Pancreas (tissue), 10 donors: ENCODE data around the gene S100A9. TPM values are rescaled to one million over a fixed set of nuclear protein-coding genes. Genes with fewer than 3 reads are reported as not detected.

Experiments
- ATAC-seq, 4 donors: fragments of 200-7000 bp; cut with Tn5 transposase; one replicate each; pipeline versions ENCODE4 v1.8.0 to v1.9.1; 2020; ENCODE audit warnings: mild to moderate bottlenecking in 4 of 4, moderate library complexity in 4 of 4
- DNase-seq, 6 donors: peaks; one replicate each; pipeline ENCODE4 v3.0.0-alpha.2; 2020
- FAIRE-seq: peaks from 2 replicates; lab custom pipeline; 2012; peaks lifted over from hg19 to GRCh38; lab: Jason Lieb, UNC
- H3K27ac ChIP-seq, 4 donors: fragments of 200-600 bp; sonication (generic); 1 replicate in 3 of 4; 2 replicates in 1 of 4; pipeline versions ENCODE4 v1.5.0 to v1.8.0; 2020
- H3K27me3 ChIP-seq, 4 donors: fragments of 200-600 bp; one replicate each; pipeline ENCODE4 v1.8.0; 2021
- H3K36me3 ChIP-seq, 3 donors: fragments of 200-600 bp; sonication (generic) in 1 of 3; one replicate each; pipeline versions ENCODE4 v1.5.0 to v1.8.0; 2020 to 2021
- H3K4me1 ChIP-seq, 3 donors: fragments of 200-600 bp; one replicate each; pipeline ENCODE4 v1.8.0; 2021
- H3K4me3 ChIP-seq, 4 donors: fragments of 200-600 bp; sonication (generic) in 2 of 4; one replicate each; pipeline versions ENCODE4 v1.5.0 to v1.8.0; 2020 to 2021
- H3K9me3 ChIP-seq, 4 donors: fragments of 200-600 bp; one replicate each; pipeline ENCODE4 v1.8.0; 2021
- CTCF ChIP-seq, 4 donors: fragments of 200-600 bp; sonication (generic) in 3 of 4; IDR thresholded peaks; one replicate each; pipeline versions ENCODE4 v1.5.0 to v1.8.0; 2021; ENCODE audit warnings: antibody characterized with exemption in 4 of 4
- WGBS, 2 donors: extraction: QIAGEN DNeasy Blood & Tissue Kit; methylation state at CpG; one replicate each; pipeline ENCODE4 v1.1.7; 2013; 5-methylcytosine and 5-hydroxymethylcytosine counted together
- intact Hi-C, 3 donors: fragments of 100-400 bp; cut with DNase I; formaldehyde crosslinking; loops; one replicate each; pipeline versions ENCODE4 v1.11.1 to v1.14.2; 2022
- polyA plus RNA-seq, 2 donors: library from polyadenylated mRNA; stranded (reverse); fragments of 200-250 nt; gene quantifications; one replicate each; pipeline ENCODE4 v1.2.3, GENCODE V29; 2013
- total RNA-seq, 6 donors: library from RNA; stranded (reverse); fragmentation: NEBNext Ultra II Directional in 4 of 6; extraction: Animal tissue kit (Norgen Biotek cat#: 25700) in 4 of 6; gene quantifications; one replicate each; pipeline versions ENCODE4 v1.2.1 to v1.2.4, GENCODE V29; 2021 to 2023
- donor health status: healthy with polysubstance abuse.
- donor health status: DM: no; HTN: no; CAD: no; lungs with moderate emphysema.
- donor health status: DM: no; HTN: no; CAD: no.
- donor health status: control.
- donor health status: control.
- donor health status: Bipolar disorder and iron deficiency.
- donor health status: DM: yes; HTN: yes; CAD: no.
- donor health status: DM: no; HTN: no; CAD: no.
- donor health status: DM: no; HTN: no; CAD: no.
- donor health status: DM: yes; HTN: yes; CAD: no.

The S100A9 gene
- total and polyA plus RNA-seq, 8 donors: 3.9 to 79.6 (median 36.8) TPM

GRCh38 chr1:153394391-153394790, 36.7 kb downstream of the S100A9 start:
- ATAC-seq: no peak
- intact Hi-C loops: no loop called here
- DNase-seq: no peak
- H3K27ac ChIP-seq: no peak overlapping the region
- no peaks in the 10 kb centered on the region for H3K9me3 ChIP-seq
- no peak for FAIRE-seq
- no peak overlapping the region for H3K4me3 ChIP-seq
- H3K36me3 ChIP-seq: no peaks in the 10 kb centered on the region
- no peaks in the 10 kb centered on the region for H3K4me1 ChIP-seq
- no peaks in the 10 kb centered on the region for H3K27me3 ChIP-seq
- no peak for TF ChIP-seq CTCF (IDR thresholded peaks at IDR 0.05)
- WGBS, 2 donors: 50 to 66% methylated on average over 5 of the region's 5 CpGs

GRCh38 chr1:153395136-153395685, 37.6 kb downstream of the S100A9 start:
- WGBS, 2 donors: 48 to 53% methylated on average over 7 of the region's 7 CpGs
- no peaks in the 10 kb centered on the region for H3K9me3 ChIP-seq
- H3K4me3 ChIP-seq: no peak overlapping the region
- no peak for ATAC-seq
- no peaks in the 10 kb centered on the region for H3K27me3 ChIP-seq
- no peaks in the 10 kb centered on the region for H3K36me3 ChIP-seq
- no peak for DNase-seq
- no peak for FAIRE-seq
- H3K4me1 ChIP-seq: no peaks in the 10 kb centered on the region
- no peak for TF ChIP-seq CTCF (IDR thresholded peaks at IDR 0.05)
- intact Hi-C loops: no loop called here
- H3K27ac ChIP-seq: no peak overlapping the region

GRCh38 chr1:153395776-153396175, 38.1 kb downstream of the S100A9 start:
- ATAC-seq (no peak), DNase-seq (no peak), FAIRE-seq (no peak)
- no peaks in the 10 kb centered on the region for H3K4me1 ChIP-seq
- H3K4me3 ChIP-seq: no peak overlapping the region
- H3K27ac ChIP-seq: no peak overlapping the region
- no peaks in the 10 kb centered on the region for H3K9me3 ChIP-seq
- H3K27me3 ChIP-seq: no peaks in the 10 kb centered on the region
- no peak for TF ChIP-seq CTCF (IDR thresholded peaks at IDR 0.05)
- intact Hi-C loops: no loop called here
- H3K36me3 ChIP-seq: no peaks in the 10 kb centered on the region
- 50 to 62% methylated on average over 6 of the region's 6 CpGs for WGBS, 2 donors

GRCh38 chr1:153396461-153396860, 38.8 kb downstream of the S100A9 start:
- TF ChIP-seq CTCF (IDR thresholded peaks at IDR 0.05): no peak
- WGBS, 2 donors: 52 to 67% methylated on average over 6 of the region's 6 CpGs
- ATAC-seq (no peak), FAIRE-seq (no peak), DNase-seq (no peak)
- no peaks in the 10 kb centered on the region for H3K9me3 ChIP-seq
- intact Hi-C loops: no loop called here
- no peaks in the 10 kb centered on the region for H3K27me3 ChIP-seq
- no peak overlapping the region for H3K27ac ChIP-seq
- H3K36me3 ChIP-seq: no peaks in the 10 kb centered on the region
- no peaks in the 10 kb centered on the region for H3K4me1 ChIP-seq
- no peak overlapping the region for H3K4me3 ChIP-seq

GRCh38 chr1:153397051-153397923, 39.6 kb downstream of the S100A9 start:
- 59 to 73% methylated on average over 19 of the region's 19 CpGs for WGBS, 2 donors
- Histone ChIP-seq H3K36me3 (no peaks in the 10 kb centered on the region), H3K27me3 (no peaks in the 10 kb centered on the region), H3K9me3 (no peaks in the 10 kb centered on the region), H3K4me3 (no peak overlapping the region), H3K27ac (no peak overlapping the region), H3K4me1 (no peaks in the 10 kb centered on the region)
- TF ChIP-seq CTCF (IDR thresholded peaks at IDR 0.05): no peak
- no peak for FAIRE-seq
- no peak for ATAC-seq
- intact Hi-C loops: no loop called here
- DNase-seq: no peak
